ENCODE results near the gene VSIG10L.

VSIG10L gene

DNA sequence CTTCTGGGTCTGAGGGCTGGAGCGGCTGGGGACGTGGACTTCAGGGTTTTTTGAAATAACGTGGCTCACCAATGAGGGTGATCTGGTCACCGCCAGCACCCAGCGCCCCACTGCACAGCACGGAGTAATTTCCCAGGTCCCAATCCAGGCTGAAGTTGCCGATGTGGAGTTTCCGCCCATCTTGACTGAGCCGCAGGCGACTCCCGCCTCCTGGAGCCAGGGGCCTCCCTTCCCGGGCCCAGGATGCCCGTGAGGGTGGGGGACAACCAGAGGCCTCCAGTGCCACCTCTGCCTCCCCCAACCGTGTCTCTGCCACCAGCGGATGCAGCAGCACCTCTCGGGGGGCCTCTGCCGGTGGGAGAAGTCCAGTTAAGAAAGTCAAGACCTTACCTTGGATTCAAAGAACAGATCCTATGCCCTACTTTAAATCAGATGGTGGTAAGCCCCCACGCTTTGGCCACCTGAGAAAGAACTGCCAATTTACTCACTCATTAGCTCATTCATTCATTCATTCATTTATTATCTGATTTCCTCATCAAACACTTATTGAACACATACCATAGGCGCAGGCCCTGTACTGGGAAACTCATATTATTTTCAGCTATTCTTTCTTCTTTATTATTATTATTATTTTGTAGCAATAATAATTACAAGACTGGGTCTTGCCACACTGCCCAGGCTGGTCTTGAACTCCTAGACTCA is 3.9 kb downstream of the VSIG10L start:
- no peak for DNase-seq

GRCh38 chr19:51337141-51337860 is 4.6 kb downstream of the VSIG10L start:
- DNase-seq = no peak

- no peak for DNase-seq
These were observed 8.0 kb downstream of the VSIG10L start for GRCh38 chr19:51333836-51334460.

GRCh38 chr19:51331716-51332115 is 10.2 kb downstream of the VSIG10L start:
- no peak for DNase-seq

DNA sequence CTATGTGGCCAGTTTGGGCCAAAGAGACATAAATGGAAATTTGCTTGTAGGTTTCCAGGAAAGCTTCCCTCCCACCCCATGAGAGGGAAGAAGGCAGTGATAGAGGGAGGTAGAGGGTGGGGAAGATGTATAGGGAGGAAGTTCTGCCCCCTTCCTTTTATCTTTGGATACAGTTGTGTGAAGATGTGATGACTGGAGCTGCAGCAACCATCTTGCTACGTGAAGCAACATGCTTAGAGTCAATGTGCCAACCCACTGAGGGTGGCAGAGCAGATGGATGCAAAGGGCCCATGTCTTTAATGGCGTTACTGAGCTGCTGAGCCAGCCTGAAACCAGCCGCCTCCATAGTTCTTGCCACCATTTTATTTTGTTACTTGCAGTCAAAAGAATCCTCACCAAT is 10.7 kb downstream of the VSIG10L start:
- no peak for DNase-seq

DNA sequence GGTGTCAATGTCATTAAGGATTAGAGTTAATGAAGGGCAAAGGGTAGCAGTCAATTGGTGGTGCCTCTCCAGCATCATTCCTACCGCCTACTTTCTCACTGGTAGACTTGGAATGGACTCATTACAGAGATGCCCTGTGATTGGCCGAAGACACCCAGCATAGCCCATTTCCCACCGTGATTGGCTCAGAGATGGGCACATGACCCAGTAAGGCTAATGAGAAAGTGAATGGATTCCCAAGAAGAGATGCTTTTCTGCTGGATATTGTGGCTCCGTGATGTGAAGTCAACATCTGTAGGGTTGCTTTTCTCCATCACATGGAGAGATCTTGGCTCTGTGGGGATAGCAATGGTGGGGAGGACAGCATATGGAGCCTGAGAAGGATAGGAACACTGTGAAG is 11.6 kb downstream of the VSIG10L start:
- no peak for DNase-seq

DNA sequence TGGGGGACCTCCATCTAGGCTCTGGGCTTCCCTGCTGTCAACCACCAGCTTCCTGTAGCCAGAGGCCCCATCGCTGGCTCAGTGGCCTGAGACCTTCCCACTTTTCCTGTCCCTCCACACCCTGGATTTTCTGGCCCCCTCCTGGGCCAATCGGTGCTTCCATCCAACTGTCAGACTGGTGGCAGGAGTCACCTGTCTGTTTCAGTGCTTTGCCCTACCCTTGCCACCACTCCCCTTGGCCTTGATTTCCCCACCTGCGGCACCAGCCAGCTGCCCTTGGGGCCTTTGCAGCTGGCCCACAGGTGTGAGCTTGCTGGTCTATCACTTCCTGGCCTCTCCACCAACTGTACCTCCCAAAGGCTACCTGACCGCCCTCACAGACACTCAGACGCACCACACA is 12.5 kb downstream of the VSIG10L start:
- DNase-seq = no peak

GRCh38 chr19:51327066-51328001 is 14.6 kb downstream of the VSIG10L start:
- no peak for DNase-seq

GRCh38 chr19:51326216-51327065 is 15.5 kb downstream of the VSIG10L start:
- DNase-seq = no peak

DNA sequence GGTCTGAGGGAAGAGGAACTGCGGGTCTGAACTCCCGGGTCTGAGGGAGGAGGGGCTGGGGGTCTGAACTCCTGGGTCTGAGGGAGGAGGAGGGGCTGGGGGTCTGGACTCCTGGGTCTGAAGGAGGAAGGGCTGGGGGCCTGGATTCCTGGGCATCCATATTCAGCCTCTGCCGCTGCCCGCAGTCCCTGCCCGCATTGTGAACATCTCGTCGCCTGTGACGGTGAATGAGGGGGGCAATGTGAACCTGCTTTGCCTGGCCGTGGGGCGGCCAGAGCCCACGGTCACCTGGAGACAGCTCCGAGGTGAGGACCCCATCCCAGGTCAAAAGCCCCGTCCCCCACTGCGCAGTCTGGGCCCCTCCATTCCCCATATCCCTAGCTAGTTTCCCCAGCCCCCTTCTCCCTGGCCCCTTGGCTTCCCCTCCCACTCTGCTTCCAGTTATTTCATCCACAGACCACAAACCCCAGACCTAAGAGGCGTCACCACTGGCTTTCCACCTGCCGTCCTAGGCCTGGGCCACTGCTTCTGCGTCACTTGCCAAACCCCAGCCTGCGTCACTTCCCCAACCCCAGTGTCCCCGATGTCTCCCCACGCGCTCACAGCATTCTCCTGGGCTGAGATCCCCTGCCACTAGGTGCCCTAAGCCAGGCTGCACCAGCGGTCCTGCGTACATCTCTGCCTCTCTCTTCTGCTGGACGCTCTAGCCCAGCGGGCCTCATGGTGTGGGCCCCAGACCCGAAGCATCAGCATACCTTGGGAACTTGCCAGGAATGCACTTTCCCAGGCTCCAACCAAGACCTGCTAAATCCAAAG is 16.6 kb downstream of the VSIG10L start:
- no peak for DNase-seq

GRCh38 chr19:51324167-51324481 is 17.8 kb downstream of the VSIG10L start:
- DNase-seq = no peak

DNA sequence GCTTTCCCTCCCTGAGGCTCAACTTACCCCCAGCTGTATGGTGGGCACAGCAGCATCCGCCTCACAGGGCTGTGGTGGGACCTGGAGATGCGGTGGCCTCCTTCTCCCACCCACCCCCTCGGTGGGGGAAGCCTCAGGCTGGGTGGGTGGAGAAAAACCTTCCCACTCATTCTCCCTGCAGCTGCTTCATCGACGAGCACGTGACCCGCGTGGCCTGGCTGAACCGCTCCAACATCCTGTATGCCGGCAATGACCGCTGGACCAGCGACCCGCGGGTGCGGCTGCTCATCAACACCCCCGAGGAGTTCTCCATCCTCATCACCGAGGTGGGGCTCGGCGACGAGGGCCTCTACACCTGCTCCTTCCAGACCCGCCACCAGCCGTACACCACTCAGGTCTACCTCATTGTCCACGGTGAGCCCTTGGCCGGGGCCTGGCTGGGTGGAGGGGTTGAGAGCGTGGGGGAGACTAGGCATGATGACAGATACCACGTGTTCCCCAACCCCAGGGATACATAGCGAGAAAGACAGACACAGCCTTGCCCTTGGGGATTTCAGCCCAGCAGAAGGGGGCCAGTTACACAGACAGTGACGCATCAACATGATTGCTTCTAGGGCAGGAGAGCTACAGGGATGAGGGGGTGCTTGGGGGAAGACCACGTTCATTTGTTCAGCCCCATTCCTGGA is 18.3 kb downstream of the VSIG10L start:
- DNase-seq = no peak

DNA sequence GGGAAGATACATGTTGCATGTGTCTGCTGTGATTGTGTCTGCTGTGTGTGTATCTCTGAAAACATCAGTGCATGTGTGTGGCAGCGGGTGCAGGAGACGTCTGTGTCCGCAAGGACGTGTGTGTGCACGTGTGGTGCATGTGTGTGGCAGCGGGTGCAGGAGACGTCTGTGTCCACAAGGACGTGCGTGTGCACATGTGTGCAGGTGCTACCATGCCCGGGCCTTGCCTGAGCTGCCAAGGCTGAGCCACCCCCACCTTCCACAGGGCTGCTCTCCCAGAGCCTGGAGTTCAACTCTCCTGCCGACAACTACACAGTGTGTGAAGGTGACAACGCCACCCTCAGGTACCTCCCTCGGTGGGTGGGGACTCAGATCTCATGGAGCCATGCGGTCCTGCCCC is 20.1 kb downstream of the VSIG10L start:
- DNase-seq = no peak

DNA sequence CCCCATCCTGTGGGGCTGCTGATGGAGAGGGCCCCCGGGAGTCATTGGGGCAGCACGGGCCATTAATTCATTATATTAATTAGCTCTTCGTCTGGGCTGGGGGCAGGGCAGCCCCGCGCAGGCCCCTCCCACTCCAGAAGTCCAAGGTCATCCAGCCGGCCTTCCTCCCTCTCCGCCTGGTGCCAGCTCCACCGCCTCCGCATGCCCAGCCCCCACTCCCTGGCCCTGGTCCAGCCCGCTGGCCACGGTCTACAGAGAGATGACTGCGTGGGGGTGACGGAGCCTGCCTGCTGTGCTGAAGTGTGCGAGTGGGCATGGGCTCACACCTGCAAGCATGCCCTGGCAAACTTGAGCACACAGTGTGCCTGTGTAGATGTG is 21.7 kb downstream of the VSIG10L start:
- no peak for DNase-seq

- DNase-seq = no peak
These were observed 22.2 kb downstream of the VSIG10L start for GRCh38 chr19:51319649-51320279.

DNA sequence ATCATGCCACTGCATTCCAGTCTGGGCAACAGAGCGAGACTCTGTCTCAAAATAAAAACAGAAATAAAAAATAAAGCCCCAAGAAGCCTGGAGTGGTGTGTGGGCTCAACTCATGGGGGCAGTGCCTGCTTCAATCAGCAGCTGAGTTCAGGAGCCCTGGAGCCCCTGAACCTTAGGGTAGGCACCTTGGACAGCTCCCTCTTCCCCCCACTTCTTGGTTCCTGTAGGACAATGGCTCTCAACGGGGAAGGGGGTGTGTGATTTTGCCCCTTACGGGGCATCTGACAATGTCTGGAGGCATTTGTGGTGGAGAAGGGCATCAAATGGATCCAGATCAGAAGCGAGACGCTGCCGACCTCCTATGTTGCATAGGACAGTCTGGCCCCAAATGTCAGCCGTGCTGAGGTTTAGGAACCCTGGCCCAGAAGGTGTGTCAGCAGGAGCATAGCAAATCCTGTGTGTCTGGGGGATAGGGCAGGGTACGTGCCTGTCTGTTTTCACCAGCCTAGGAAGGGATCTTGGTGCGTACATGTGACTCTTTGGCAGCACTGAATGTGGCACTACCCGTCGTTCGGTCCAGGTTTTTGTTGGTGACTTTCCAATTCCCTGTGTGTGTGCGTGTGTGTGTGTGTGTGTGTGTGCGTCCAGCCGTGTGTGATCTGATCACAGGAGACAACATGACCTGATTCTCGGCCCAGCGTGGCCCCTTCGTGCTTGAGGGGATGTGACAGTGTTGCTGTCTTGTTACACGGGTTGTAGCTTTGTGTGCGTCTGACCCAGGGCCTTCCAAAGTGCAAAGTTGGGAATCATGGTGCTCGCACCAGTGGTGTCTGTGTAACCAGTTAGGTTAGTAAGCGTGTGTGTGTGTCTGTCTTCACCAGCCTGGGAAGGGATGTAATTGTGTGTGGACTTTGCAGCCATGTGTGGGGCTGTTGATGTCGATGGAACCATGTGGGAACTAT is 23.0 kb downstream of the VSIG10L start:
- DNase-seq = no peak

DNA sequence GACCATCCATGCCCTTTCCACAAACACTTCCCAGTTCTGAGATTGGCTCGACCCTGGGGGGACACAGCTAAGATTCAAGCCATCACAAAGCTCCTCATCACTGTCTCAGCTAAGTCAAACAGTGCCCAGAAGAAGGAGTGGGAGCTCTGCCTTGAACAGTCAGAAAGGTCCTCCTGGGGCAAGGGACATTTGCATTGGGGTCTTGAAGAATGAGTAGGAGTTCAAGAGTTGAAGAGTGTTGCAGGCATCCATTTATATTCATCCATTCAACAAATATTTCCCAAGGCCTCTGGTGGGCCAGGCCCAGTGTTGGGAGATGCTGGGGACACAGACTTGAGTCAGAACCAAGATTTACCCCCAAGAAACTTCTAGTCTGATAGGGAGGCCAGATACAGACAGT is 24.0 kb downstream of the VSIG10L start:
- DNase-seq = no peak

GRCh38 chr19:51317376-51317775 is 24.6 kb downstream of the VSIG10L start:
- DNase-seq = no peak

DNA sequence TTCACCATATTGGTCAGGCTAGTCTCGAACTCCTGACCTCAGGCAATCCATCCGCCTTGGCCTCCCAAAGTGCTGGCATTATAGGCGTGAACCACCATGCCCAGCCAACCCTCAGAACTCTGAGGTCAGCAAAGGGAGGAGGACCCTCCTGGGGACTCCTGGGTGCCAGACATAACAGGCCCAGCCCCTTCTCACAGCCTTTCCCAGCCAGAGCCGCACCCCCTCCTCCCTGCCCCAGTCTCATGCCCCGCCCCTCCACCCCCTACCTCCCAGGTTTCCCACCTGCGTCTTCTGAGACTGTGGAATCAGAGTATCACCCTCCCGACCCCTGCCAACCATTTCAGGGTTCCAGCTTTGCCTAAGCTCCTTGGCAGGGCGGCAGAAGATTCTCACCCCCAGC is 25.3 kb downstream of the VSIG10L start:
- DNase-seq = no peak
